Fibroblast of skin of left quadriceps (primary cell): ENCODE measurements around the gene LGALS14.
"Not testable (repeated sequence)": the region's sequence is repeated elsewhere in the genome, so short reads cannot be mapped to it uniquely, and the experiment has no call there.

Experiments
- DNase-seq, 2 experiments: peaks; one replicate each; pipeline ENCODE4 v3.0.0-alpha.2; 2013; ENCODE audit warnings: low read depth in 2 of 2

The LGALS14 gene

GRCh38 chr19:39704181-39705044 is at the start of gene LGALS14:
TSS of gene LGALS14 (plus strand) at chr19:39704481. CDS start at chr19:39704529, 48 bp downstream.
- DNase-seq, result no peak

GRCh38 chr19:39655613-39656012 is 48.7 kb upstream of the LGALS14 start, which contains the start of gene LGALS16:
TSS of gene LGALS16 (plus strand) at chr19:39655913. CDS start at chr19:39655962, 49 bp downstream.
- DNase-seq, result no peak

GRCh38 chr19:39659791-39660190 is 44.5 kb upstream of the LGALS14 start:
- DNase-seq, result no peak

GRCh38 chr19:39660661-39661060 is 43.6 kb upstream of the LGALS14 start:
- DNase-seq, result no peak

- DNase-seq, result no peak
These were observed 42.7 kb upstream of the LGALS14 start for GRCh38 chr19:39661565-39661964.

GRCh38 chr19:39669860-39670259 is 34.4 kb upstream of the LGALS14 start:
- not testable (repeated sequence) for DNase-seq

- no peak for DNase-seq
These were observed 33.3 kb upstream of the LGALS14 start for GRCh38 chr19:39670998-39671397.

GRCh38 chr19:39671739-39672363 is 32.4 kb upstream of the LGALS14 start:
- DNase-seq, result no peak

- no peak for DNase-seq
These were observed 31.8 kb upstream of the LGALS14 start for GRCh38 chr19:39672473-39672872.

- not testable (repeated sequence) for DNase-seq
These were observed 30.4 kb upstream of the LGALS14 start for GRCh38 chr19:39673862-39674261.

- no peak for DNase-seq
These were observed 28.3 kb upstream of the LGALS14 start for GRCh38 chr19:39676004-39676403.

GRCh38 chr19:39677961-39678889 is 26.1 kb upstream of the LGALS14 start:
- DNase-seq, result no peak

- DNase-seq, result no peak
These were observed 25.1 kb upstream of the LGALS14 start for GRCh38 chr19:39679056-39679790.

GRCh38 chr19:39679791-39680168 is 24.5 kb upstream of the LGALS14 start:
- DNase-seq, result no peak

GRCh38 chr19:39680593-39680992 is 23.7 kb upstream of the LGALS14 start:
- no peak for DNase-seq

- DNase-seq, result no peak
These were observed 22.9 kb upstream of the LGALS14 start for GRCh38 chr19:39681416-39681815.

- DNase-seq, result no peak
These were observed 20.0 kb upstream of the LGALS14 start for GRCh38 chr19:39684267-39684666.

- DNase-seq, result no peak
These were observed 17.5 kb upstream of the LGALS14 start for GRCh38 chr19:39686739-39687138.

- not testable (repeated sequence) for DNase-seq
These were observed 15.6 kb upstream of the LGALS14 start for GRCh38 chr19:39688637-39689036.

GRCh38 chr19:39692166-39692565 is 12.1 kb upstream of the LGALS14 start:
- no peak for DNase-seq

GRCh38 chr19:39692822-39693221 is 11.5 kb upstream of the LGALS14 start:
- no peak for DNase-seq
